Midbrain (tissue), 1 donor: ENCODE data around the gene DCT.
"Not testable (repeated sequence)": the region's sequence is repeated elsewhere in the genome, so short reads cannot be mapped to it uniquely, and the experiment has no call there.

Experiments
- DNase-seq: peaks from one replicate; lab custom pipeline; 2025; lab: John Stamatoyannopoulos, UW

Gene DCT

DNA sequence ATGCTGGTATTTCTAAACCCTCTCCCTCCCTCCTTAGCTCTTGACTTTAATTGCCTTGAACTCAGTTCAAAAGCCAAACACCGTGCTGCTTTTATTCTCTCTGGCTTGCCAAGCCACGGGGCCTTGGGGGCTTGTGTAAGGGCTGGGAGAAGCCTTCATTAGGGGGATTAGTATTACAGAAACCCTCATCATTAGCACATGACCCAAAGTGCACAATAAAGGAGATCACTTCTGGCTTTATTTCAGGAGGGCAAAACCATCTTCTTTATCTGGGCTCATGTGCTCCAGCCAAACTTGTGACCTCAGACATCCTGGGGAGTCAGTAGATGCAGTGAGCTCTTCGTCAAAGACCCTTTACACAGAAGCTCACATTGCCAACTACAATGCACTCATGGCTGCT lies at the start of gene DCT:
Gene DCT (minus strand): TSS at position 67 of the 400 bp plus-strand sequence. CDS start 427 bp downstream, outside the sequence.
- no peak for DNase-seq

GRCh38 chr13:94526956-94527355 lies 47.5 kb upstream of the DCT start:
- DNase-seq = not testable (repeated sequence)

- DNase-seq = no peak
These were observed 46.3 kb upstream of the DCT start for GRCh38 chr13:94525781-94526180.

DNA sequence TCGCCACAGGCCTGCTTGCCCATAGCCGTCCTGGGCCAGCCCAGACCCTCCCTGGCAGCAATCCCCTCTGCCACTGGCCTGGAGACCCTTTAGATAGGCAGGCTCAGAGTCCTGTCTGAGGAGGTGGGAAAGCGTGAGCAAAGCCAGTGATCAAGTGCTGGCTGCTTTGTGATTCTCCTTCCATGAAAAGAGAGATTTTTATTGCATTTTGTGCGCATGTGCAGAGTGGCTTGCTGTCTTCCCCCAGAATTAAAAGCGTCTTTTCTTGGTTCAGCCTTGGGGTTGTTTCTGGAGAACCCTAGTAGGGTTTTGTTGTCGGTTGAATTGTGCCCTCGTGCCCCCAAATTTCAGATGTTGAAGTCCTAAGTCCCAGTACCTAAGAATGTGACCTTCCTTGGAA lies 44.9 kb upstream of the DCT start:
- DNase-seq = no peak

DNA sequence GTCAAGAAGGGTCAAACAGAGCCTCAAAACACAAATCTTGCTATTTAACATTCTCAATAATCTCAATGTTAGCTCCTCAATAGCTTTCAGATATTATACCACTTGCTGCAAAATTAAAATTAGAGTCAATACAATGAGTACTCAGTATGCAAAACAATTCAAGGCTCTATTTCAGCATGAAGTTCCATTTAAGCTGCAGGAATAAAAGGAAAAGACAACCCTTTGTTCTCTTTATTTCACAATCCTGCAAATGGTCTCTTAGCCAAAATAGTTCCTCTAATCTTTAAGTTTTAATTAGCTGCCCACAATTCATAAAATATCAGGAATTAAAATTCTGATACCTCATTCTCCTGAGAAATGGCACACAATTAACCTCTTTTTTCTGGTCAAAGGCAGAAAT lies 40.5 kb upstream of the DCT start:
- DNase-seq = no peak

DNA sequence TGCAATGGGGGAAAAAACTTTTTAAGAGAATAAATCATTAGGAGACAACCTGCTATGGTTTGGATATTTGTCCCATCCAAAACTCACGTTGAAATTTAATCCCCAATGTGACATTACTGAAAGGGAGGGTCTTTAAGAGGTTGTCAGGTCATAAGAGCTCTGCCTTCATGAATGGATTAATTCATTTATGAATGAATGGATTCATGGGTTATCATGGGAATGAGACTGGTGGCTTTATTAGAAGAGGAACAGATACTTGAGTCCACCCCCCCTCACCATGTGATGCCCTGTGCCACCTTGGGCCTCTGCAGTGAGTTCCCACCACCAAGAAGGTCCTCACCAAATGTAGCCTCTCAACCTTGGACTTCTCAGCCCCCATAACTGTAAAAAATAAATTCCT lies 37.0 kb upstream of the DCT start:
- DNase-seq = no peak

DNA sequence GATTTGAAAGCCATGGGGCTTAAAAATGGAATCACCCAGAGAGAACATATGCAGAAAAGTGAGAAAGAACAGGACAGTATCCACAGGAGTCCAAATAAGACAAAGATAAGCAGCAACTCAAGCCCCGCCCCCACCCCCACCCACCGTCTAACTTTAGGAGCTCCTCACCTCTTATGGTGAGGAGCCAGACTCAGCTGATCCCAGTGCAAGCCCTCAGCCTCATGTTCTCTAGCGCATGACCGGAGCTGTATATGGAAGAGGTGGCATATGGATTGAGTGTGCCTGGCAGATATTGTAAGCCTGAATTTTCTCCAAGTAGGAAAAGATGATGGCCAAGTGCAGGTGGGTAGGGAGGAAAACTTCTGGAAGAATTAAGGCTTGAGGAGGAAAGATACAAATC lies 36.4 kb upstream of the DCT start:
- no peak for DNase-seq

- DNase-seq = no peak
These were observed 35.9 kb upstream of the DCT start for GRCh38 chr13:94515374-94515773.

- no peak for DNase-seq
These were observed 33.5 kb upstream of the DCT start for GRCh38 chr13:94513026-94513425.

GRCh38 chr13:94505730-94506129 lies 26.2 kb upstream of the DCT start:
- no peak for DNase-seq

DNA sequence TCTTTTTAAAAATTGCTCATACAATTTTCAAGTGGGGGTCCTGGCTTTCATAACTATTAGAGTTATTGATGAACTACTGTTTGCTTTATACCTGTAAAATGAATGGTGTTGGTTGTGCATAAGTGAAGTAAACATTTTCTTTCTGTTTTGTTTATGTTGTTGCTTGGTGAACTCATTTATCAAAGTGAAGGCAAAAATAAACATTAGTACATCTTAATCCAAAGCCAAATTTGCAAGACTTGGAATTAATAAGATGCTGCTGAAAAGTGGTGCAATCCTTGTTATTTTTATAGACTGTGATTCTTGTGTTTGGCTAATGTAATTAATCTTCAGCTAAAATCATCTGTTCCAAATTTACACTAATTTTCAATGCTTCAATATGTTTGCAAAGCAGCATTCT lies 24.4 kb upstream of the DCT start:
- no peak for DNase-seq

GRCh38 chr13:94498831-94499230 lies 19.3 kb upstream of the DCT start:
- DNase-seq = not testable (repeated sequence)

- DNase-seq = peak; percentile 12
These were observed 16.3 kb upstream of the DCT start for GRCh38 chr13:94495806-94496205.

- no peak for DNase-seq
These were observed 14.5 kb upstream of the DCT start for GRCh38 chr13:94494026-94494425.

- DNase-seq = no peak
These were observed 7.6 kb upstream of the DCT start for GRCh38 chr13:94487043-94487442.

DNA sequence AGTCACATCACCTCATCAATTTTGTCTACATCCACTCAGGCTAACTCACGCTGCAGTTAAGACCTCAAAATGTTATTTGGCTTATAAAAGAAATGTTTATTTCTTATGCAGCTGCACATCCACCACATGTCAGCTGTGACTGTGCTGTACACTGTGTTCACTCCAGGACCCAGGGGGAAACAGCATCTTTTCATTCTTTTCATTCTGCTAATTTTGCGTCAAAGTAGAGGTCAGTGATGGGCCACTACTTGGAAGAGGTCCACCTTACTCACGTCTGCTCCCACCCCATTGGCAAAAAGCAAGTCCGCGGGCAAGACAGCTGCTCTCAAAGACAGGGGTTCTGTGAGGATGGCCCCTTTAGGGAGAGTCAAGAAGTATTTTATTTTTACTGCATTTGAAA lies 4.5 kb upstream of the DCT start:
- no peak for DNase-seq

GRCh38 chr13:94481941-94482340 lies 2.5 kb upstream of the DCT start:
- no peak for DNase-seq

- no peak for DNase-seq
These were observed 1.2 kb upstream of the DCT start for GRCh38 chr13:94480672-94481145.

DNA sequence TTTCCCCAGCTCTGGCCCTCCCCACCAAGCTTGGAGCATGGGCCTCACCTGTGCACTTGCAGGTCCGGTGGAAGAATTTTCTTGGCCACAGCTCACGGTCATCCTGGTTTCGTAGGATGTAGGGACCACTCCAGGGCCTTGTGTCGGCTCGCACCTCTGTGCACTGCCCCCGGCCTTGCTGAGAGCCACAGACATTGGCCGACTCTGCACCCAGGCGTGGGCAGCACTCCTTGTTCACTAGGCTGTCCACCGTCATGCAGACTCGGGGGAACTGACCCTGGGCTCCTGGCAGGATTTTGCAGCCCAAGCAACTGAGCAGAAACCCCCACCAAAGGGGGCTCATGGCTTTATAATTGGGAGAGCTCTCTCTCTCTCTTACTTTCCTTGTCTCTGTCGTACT lies 569 bp downstream of the DCT start:
- DNase-seq = no peak

GRCh38 chr13:94470126-94470525 lies 9.4 kb downstream of the DCT start:
- no peak for DNase-seq

- no peak for DNase-seq
These were observed 14.7 kb downstream of the DCT start for GRCh38 chr13:94464771-94465170.

GRCh38 chr13:94462670-94463069 lies 16.8 kb downstream of the DCT start:
- no peak for DNase-seq

- DNase-seq = no peak
These were observed 20.4 kb downstream of the DCT start for GRCh38 chr13:94459116-94459515.

- DNase-seq = no peak
These were observed 24.1 kb downstream of the DCT start for GRCh38 chr13:94455414-94455813.

DNA sequence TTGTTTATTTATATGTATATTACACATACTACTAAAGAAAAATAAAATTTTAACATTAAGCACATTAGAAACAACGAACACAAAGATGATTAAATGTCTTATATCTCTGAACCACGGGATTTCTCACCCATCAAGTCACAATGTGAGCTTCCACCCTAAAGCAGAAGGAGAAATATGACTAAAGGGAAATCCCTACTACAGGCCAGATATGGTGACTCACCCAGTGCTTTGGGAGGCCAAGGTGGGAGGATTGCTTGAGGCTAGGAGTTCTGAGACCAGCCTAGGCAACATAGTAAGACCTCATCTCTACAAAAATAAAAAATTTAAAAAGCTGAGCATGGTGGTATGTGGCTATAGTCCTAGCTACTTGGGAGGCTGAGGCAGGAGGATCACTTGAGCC lies 24.6 kb downstream of the DCT start:
- DNase-seq = no peak
